Measurements from ENCODE around the gene CASP8AP2. TPM values are rescaled to one million over a fixed set of nuclear protein-coding genes. Genes with fewer than 3 reads are reported as not detected.
"Not testable (repeated sequence)": the region's sequence is repeated elsewhere in the genome, so short reads cannot be mapped to it uniquely, and the experiment has no call there.

The CASP8AP2 gene
- total RNA-seq, 4 donors from 2014 or later, result 8.6 to 24.0 (median 11.0) TPM

GRCh38 chr6:89799756-89800155 lies 29.9 kb upstream of the CASP8AP2 start:
- DNase-seq (ENCODE audit: low spot score), result no peak
- no peak for ATAC-seq (ENCODE audit: low FRiP score)
- TF ChIP-seq, protein P1, sequence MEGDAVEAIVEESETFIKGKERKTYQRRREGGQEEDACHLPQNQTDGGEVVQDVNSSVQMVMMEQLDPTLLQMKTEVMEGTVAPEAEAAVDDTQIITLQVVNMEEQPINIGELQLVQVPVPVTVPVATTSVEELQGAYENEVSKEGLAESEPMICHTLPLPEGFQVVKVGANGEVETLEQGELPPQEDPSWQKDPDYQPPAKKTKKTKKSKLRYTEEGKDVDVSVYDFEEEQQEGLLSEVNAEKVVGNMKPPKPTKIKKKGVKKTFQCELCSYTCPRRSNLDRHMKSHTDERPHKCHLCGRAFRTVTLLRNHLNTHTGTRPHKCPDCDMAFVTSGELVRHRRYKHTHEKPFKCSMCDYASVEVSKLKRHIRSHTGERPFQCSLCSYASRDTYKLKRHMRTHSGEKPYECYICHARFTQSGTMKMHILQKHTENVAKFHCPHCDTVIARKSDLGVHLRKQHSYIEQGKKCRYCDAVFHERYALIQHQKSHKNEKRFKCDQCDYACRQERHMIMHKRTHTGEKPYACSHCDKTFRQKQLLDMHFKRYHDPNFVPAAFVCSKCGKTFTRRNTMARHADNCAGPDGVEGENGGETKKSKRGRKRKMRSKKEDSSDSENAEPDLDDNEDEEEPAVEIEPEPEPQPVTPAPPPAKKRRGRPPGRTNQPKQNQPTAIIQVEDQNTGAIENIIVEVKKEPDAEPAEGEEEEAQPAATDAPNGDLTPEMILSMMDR (IDR thresholded peaks at IDR 0.05), result no peak

- ATAC-seq (ENCODE audit: low FRiP score), result no peak
- DNase-seq (ENCODE audit: low spot score), result no peak
- TF ChIP-seq, protein P1 (IDR thresholded peaks at IDR 0.05), result no peak
These were observed 26.4 kb upstream of the CASP8AP2 start for GRCh38 chr6:89803271-89803670.

GRCh38 chr6:89805814-89806371 lies 23.8 kb upstream of the CASP8AP2 start:
- TF ChIP-seq, protein P1 (IDR thresholded peaks at IDR 0.05), result no peak
- DNase-seq (ENCODE audit: low spot score), result no peak
- no peak for ATAC-seq (ENCODE audit: low FRiP score)

- ATAC-seq (ENCODE audit: low FRiP score) (no peak), DNase-seq (ENCODE audit: low spot score) (no peak)
- TF ChIP-seq, protein P1 (IDR thresholded peaks at IDR 0.05), result no peak
These were observed 22.1 kb upstream of the CASP8AP2 start for GRCh38 chr6:89807581-89807980.

GRCh38 chr6:89813422-89813821 lies 16.3 kb upstream of the CASP8AP2 start:
- not testable (repeated sequence) for ATAC-seq (ENCODE audit: low FRiP score); DNase-seq (ENCODE audit: low spot score)

DNA sequence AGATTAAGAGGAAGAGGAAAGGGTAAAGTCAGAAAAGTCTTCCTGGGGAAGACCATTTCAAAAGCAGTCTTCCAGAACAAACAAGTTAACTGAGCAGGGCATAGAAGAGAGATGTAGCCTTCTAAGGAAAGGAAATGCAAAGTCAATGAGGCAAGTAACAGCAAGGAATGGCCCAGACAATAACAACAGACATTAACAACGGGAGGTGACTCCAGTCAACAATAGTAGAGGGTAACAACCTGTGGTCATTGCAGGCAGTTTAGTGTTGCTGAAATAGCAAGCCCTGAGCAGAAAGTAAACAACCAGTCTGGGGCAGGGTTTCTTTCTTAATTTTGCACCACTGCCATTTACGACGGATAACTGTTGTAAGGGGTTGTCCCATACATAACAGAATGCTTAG lies 12.2 kb upstream of the CASP8AP2 start:
- TF ChIP-seq, protein P1 (IDR thresholded peaks at IDR 0.05), result no peak
- no peak for ATAC-seq (ENCODE audit: low FRiP score)

DNA sequence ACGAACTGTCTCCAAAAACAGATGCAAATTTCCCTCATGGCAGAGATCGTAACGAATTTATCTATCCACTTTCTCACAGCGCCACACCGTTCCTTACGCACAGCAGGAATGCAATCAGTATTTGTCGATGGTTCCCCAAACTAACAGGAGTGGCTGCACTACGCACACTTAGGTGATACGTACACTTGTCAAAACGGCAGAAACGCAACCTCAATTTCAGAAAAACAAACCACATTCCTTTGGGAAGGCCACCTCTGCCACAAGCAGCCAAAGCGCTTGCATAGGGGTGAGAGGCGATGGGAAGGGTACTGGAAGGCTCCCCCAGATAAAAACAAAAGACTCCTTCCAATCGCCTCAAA lies 10.7 kb upstream of the CASP8AP2 start:
- peak; percentile 60 for ATAC-seq (ENCODE audit: low FRiP score)
- DNase-seq (ENCODE audit: low spot score), result no peak
- TF ChIP-seq, protein P1 (IDR thresholded peaks at IDR 0.05), result no peak

More for the DNA sequence above, 12.2 kb upstream of the CASP8AP2 start:
- no peak for DNase-seq (ENCODE audit: low spot score)
